Endothelial cell of umbilical vein (primary cell): Measurements from ENCODE around the gene ANKRD44. TPM values are rescaled to one million over a fixed set of nuclear protein-coding genes. Genes with fewer than 3 reads are reported as not detected.

Experiments
- BruUV-seq: library from RNA; stranded (reverse); fragments of 400-500 nt; replicated peaks from 2 replicates; lab custom pipeline; 2021; lab: Mats Ljungman, UMichigan
- CTCF ChIA-PET: fragments of 300-600, 350-600 bp; sonication (Branson Sonifier 250); formaldehyde crosslinking; loops from one replicate; lab custom pipeline; 2021; ENCODE audit warnings: antibody characterized with exemption, inconsistent platforms; lab: Charles Lee
- POLR2A ChIA-PET: fragments of 300-600, 350-600 bp; sonication (Branson Sonifier 250); formaldehyde crosslinking; loops from one replicate; lab custom pipeline; 2021; ENCODE audit warnings: antibody characterized with exemption, inconsistent platforms; lab: Charles Lee
- DNase-seq: peaks from one replicate; pipeline ENCODE4 v3.0.0-alpha.2; 2011; ENCODE audit warnings: low read depth, low spot score
- FAIRE-seq: peaks from 2 replicates; lab custom pipeline; 2011; peaks lifted over from hg19 to GRCh38; lab: Jason Lieb, UNC
- H2AFZ ChIP-seq: 2 replicates; pipeline ENCODE4 v1.6.0; 2012; ENCODE audit warnings: low read depth, low read length, control low read depth, inconsistent platforms
- H3K27ac ChIP-seq: 2 replicates; pipeline ENCODE4 v1.5.1; 2011; ENCODE audit warnings: low read depth, mild to moderate bottlenecking, control low read depth, low read length, moderate library complexity; ENCODE audit not compliant: insufficient read depth
- H3K27me3 ChIP-seq, 2 experiments: 2 replicates each; pipeline versions ENCODE4 v1.6.0 to v1.6.1; 2011; ENCODE audit warnings: low read length in 2 of 2, mixed read lengths in 1 of 2; ENCODE audit not compliant: control insufficient read depth in 2 of 2, insufficient read depth in 2 of 2
- H3K36me3 ChIP-seq, 2 experiments: 2 replicates in 1 of 2; 3 replicates in 1 of 2; pipeline ENCODE4 v1.5.1; 2011; ENCODE audit warnings: low read length in 2 of 2, mild to moderate bottlenecking in 1 of 2, moderate library complexity in 1 of 2; ENCODE audit not compliant: control insufficient read depth in 2 of 2, insufficient read depth in 2 of 2; ENCODE audit errors: extremely low read depth in 1 of 2
- H3K4me1 ChIP-seq: 3 replicates; pipeline ENCODE4 v1.5.1; 2011; ENCODE audit warnings: mild to moderate bottlenecking, low read length; ENCODE audit not compliant: control insufficient read depth, insufficient read depth; ENCODE audit errors: extremely low read depth
- H3K4me2 ChIP-seq: 2 replicates; pipeline ENCODE4 v1.6.1; 2011; ENCODE audit warnings: low read length, control low read depth, mixed read lengths; ENCODE audit not compliant: insufficient read depth
- H3K4me3 ChIP-seq, 3 experiments: fragments of 200-600 bp in 1 of 3; sonication (generic), shearing (Covaris generic) in 1 of 3; replicated peaks in 1 of 3; 2 replicates each; pipeline ENCODE4 v1.5.1; 2011 to 2016; ENCODE audit warnings: control low read depth in 3 of 3, low read length in 3 of 3, mild to moderate bottlenecking in 2 of 3, inconsistent platforms in 1 of 3, low read depth in 1 of 3, moderate library complexity in 1 of 3; ENCODE audit not compliant: insufficient read depth in 1 of 3
- H3K79me2 ChIP-seq: 2 replicates; pipeline ENCODE4 v1.6.0; 2012; ENCODE audit warnings: low read length, inconsistent platforms; ENCODE audit not compliant: control insufficient read depth, insufficient read depth
- H3K9ac ChIP-seq: replicated peaks from 2 replicates; pipeline ENCODE3; 2011; ENCODE audit warnings: low read length, control low read depth; ENCODE audit not compliant: insufficient read depth; ENCODE audit errors: extremely low read depth
- H3K9me1 ChIP-seq: replicated peaks from 3 replicates; pipeline ENCODE4 v1.6.0; 2011; ENCODE audit warnings: mild to moderate bottlenecking, low read length; ENCODE audit not compliant: control insufficient read depth, insufficient read depth; ENCODE audit errors: extremely low read depth
- H3K9me3 ChIP-seq: replicated peaks from 2 replicates; pipeline ENCODE4 v1.5.1; 2012; ENCODE audit warnings: low read length, inconsistent platforms; ENCODE audit not compliant: control insufficient read depth, insufficient read depth
- H4K20me1 ChIP-seq: replicated peaks from 2 replicates; pipeline ENCODE3; 2011; ENCODE audit warnings: mild to moderate bottlenecking, low read length; ENCODE audit not compliant: control insufficient read depth, insufficient read depth; ENCODE audit errors: extremely low read depth
- EZH2 ChIP-seq: IDR thresholded peaks from 2 replicates; pipeline ENCODE4 v1.6.1; 2012; ENCODE audit warnings: borderline replicate concordance, low read depth, mild to moderate bottlenecking, moderate library complexity, low read length, inconsistent platforms; ENCODE audit not compliant: severe bottlenecking
- FOS ChIP-seq: IDR thresholded peaks from 2 replicates; pipeline ENCODE4 v1.6.1; 2011; ENCODE audit warnings: mild to moderate bottlenecking, low read length, moderate library complexity, borderline replicate concordance; ENCODE audit not compliant: insufficient read depth
- JUN ChIP-seq: IDR thresholded peaks from 2 replicates; pipeline ENCODE4 v1.6.1; 2011; ENCODE audit warnings: borderline replicate concordance, low read depth; ENCODE audit not compliant: insufficient read length, insufficient read depth
- POLR2A ChIP-seq: IDR thresholded peaks from 2 replicates; pipeline ENCODE4 v1.6.1; 2012; ENCODE audit warnings: low read depth, mild to moderate bottlenecking, control low read depth, low read length
- POLR2AphosphoS5 ChIP-seq: IDR thresholded peaks from 2 replicates; pipeline ENCODE4 v1.6.1; 2012; ENCODE audit warnings: low read depth, mild to moderate bottlenecking, control low read depth, low read length, moderate library complexity; ENCODE audit not compliant: insufficient read depth
- dilution Hi-C: fragments of 300-500 bp; cut with MboI; formaldehyde crosslinking; loops from one replicate; pipeline ENCODE4 v1.15.0; 2019; ENCODE audit warnings: low sequenced_read_pairs; ENCODE audit not compliant: extremely low pct_ligation_motif_present
- intact Hi-C: fragments of 100-400 bp; cut with micrococcal nuclease; formaldehyde crosslinking; loops from one replicate; pipeline ENCODE4 v1.10.0; 2022
- polyA plus RNA-seq, 4 experiments: library from polyadenylated mRNA; depleted of rRNA in 3 of 4; stranded (reverse) in 3 of 4; unstranded in 1 of 4; fragments of >200 nt; gene quantifications; 2 replicates each; pipeline versions ENCODE4 v1.2.1 to v1.2.3, GENCODE V29; 2011 to 2012; ENCODE audit warnings: missing spikeins in 1 of 4
- total RNA-seq: library from RNA; stranded (reverse); gene quantifications from 2 replicates; pipeline ENCODE4 v1.2.3, GENCODE V29; 2021
- TF ChIP-seq, protein P1 (sequence below), 2 donors: IDR thresholded peaks; 1 replicate in 1 of 2; 2 replicates in 1 of 2; pipeline ENCODE4 v1.5.1; 2011; ENCODE audit warnings: low read length in 2 of 2, mild to moderate bottlenecking in 2 of 2, moderate library complexity in 2 of 2, control low read depth in 1 of 2, inconsistent platforms in 1 of 2, low read depth in 1 of 2; ENCODE audit not compliant: insufficient read depth in 1 of 2; ENCODE audit errors: extremely low read depth in 1 of 2
- TF ChIP-seq, protein P2 (sequence below): IDR thresholded peaks from 2 replicates; pipeline ENCODE4 v1.6.1; 2011; ENCODE audit not compliant: insufficient read depth, insufficient read length

ANKRD44 gene
- total and polyA plus RNA-seq, 2 donors (not counting 3 experiments of a cell fraction or from before 2014, with no cell fraction given), result 3.4 to 6.1 TPM

- H3K79me2 ChIP-seq, result no peaks in the 10 kb centered on the region
- BruUV-seq, result no TSS peak
- TF ChIP-seq POLR2AphosphoS5 (no peak), JUN (no peak), POLR2A (no peak), FOS (no peak), EZH2 (no peak)
- TF ChIP-seq, protein P1, sequence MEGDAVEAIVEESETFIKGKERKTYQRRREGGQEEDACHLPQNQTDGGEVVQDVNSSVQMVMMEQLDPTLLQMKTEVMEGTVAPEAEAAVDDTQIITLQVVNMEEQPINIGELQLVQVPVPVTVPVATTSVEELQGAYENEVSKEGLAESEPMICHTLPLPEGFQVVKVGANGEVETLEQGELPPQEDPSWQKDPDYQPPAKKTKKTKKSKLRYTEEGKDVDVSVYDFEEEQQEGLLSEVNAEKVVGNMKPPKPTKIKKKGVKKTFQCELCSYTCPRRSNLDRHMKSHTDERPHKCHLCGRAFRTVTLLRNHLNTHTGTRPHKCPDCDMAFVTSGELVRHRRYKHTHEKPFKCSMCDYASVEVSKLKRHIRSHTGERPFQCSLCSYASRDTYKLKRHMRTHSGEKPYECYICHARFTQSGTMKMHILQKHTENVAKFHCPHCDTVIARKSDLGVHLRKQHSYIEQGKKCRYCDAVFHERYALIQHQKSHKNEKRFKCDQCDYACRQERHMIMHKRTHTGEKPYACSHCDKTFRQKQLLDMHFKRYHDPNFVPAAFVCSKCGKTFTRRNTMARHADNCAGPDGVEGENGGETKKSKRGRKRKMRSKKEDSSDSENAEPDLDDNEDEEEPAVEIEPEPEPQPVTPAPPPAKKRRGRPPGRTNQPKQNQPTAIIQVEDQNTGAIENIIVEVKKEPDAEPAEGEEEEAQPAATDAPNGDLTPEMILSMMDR (IDR thresholded peaks at IDR 0.05; ENCODE audit: extremely low read depth in 1 of 2, insufficient read depth in 1 of 2, low read depth in 1 of 2, low read length in 2 of 2), result no peak
- TF ChIP-seq, protein P2, sequence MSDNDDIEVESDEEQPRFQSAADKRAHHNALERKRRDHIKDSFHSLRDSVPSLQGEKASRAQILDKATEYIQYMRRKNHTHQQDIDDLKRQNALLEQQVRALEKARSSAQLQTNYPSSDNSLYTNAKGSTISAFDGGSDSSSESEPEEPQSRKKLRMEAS, result no peak
- no peak for DNase-seq
- H2AFZ ChIP-seq, result no peak overlapping the region
- H3K4me2 ChIP-seq, result no peak overlapping the region
- CTCF ChIA-PET, result no interaction called here
- intact Hi-C loops, result no loop called here
- H3K9me3 ChIP-seq, result no peaks in the 10 kb centered on the region
- no peak overlapping the region for H3K4me3 ChIP-seq
- FAIRE-seq, result no peak
- H3K36me3 ChIP-seq, result no peaks in the 10 kb centered on the region
- no peak overlapping the region for H3K27ac ChIP-seq
- dilution Hi-C loops, result no loop called here
- H3K9me1 ChIP-seq, result no peaks in the 10 kb centered on the region
- H3K4me1 ChIP-seq, result peaks cover 7% of the 10 kb centered on the region
- no peaks in the 10 kb centered on the region for H3K27me3 ChIP-seq
- H3K9ac ChIP-seq, result no peak overlapping the region
- POLR2A ChIA-PET, result no interaction called here
- no peaks in the 10 kb centered on the region for H4K20me1 ChIP-seq
Observed at GRCh38 chr2:196959281-196959680, 351.3 kb downstream of the ANKRD44 start.
